ENCODE data around the gene PYGO2. TPM values are rescaled to one million over a fixed set of nuclear protein-coding genes. Genes with fewer than 3 reads are reported as not detected.

PYGO2 gene
- total RNA-seq, 1 experiment from 2014 or later, result 35.9 TPM

- Mint-ChIP-seq H3K4me3 (ENCODE audit: unreplicated experiment) (peak overlapping the region; percentile 73), H3K27me3 (ENCODE audit: insufficient read depth, unreplicated experiment) (no peaks in the 10 kb centered on the region), H3K36me3 (ENCODE audit: insufficient read depth, unreplicated experiment) (peaks cover 76% of the 10 kb centered on the region), H3K4me1 (ENCODE audit: insufficient read depth, unreplicated experiment) (peaks cover 36% of the 10 kb centered on the region), H3K27ac (ENCODE audit: low read depth, unreplicated experiment) (peak overlapping the region; percentile 33), H3K9me3 (ENCODE audit: unreplicated experiment) (no peaks in the 10 kb centered on the region)
- CTCF ChIA-PET, result interaction anchor here (0.6 to 3.0 kb wide), 16 partner anchors 9 to 374 kb away, joined by 3 to 34 read pairs (median 4); partner anchors contain the start of genes ADAM15, SHC1 and ZBTB7B
- intact Hi-C loops (cut with micrococcal nuclease), result loop anchor here (1.0 to 2.0 kb wide), 3 partner anchors 10 to 89 kb away; partner anchors contain the start of gene ADAM15
- DNase-seq (ENCODE audit: unreplicated experiment), result peak; percentile 46
- TF ChIP-seq CTCF (IDR thresholded peaks at IDR 0.05; ENCODE audit: unreplicated experiment), result no peak
- BruUV-seq (replicated peaks), result TSS peak; percentile 67
- POLR2A ChIA-PET, result interaction anchor here (0.7 to 39.6 kb wide), 18 partner anchors 26 to 741 kb away, joined by 3 to 1917 read pairs (median 4); partner anchors contain the start of genes ADAM15, CKS1B, FLAD1 and LENEP
Measured at GRCh38 chr1:154962156-154962749, 671 bp upstream of the PYGO2 start.

- TF ChIP-seq CTCF (IDR thresholded peaks at IDR 0.05; ENCODE audit: unreplicated experiment), result no peak
- Mint-ChIP-seq H3K4me3 (ENCODE audit: unreplicated experiment) (peak overlapping the region; percentile 73), H3K27ac (ENCODE audit: low read depth, unreplicated experiment) (peak overlapping the region; percentile 33), H3K36me3 (ENCODE audit: insufficient read depth, unreplicated experiment) (peaks cover 60% of the 10 kb centered on the region), H3K27me3 (ENCODE audit: insufficient read depth, unreplicated experiment) (no peaks in the 10 kb centered on the region), H3K4me1 (ENCODE audit: insufficient read depth, unreplicated experiment) (peaks cover 47% of the 10 kb centered on the region), H3K9me3 (ENCODE audit: unreplicated experiment) (no peaks in the 10 kb centered on the region)
- intact Hi-C loops (cut with micrococcal nuclease), result no loop called here
- no peak for DNase-seq (ENCODE audit: unreplicated experiment)
- BruUV-seq (replicated peaks), result no TSS peak
- ChIA-PET POLR2A (interaction anchor here (0.7 to 39.6 kb wide), 17 partner anchors 9 to 739 kb away, joined by 3 to 1917 read pairs (median 6); partner anchors contain the start of genes ADAM15, CKS1B, FLAD1 and KRTCAP2), CTCF (interaction anchor here (0.6 to 3.0 kb wide), 19 partner anchors 9 to 148 kb away, joined by 3 to 34 read pairs (median 4); partner anchors contain the start of gene SHC1)
Measured at GRCh38 chr1:154960446-154961136, 991 bp downstream of the PYGO2 start.

- H3K4me1 Mint-ChIP-seq (ENCODE audit: insufficient read depth, unreplicated experiment), result peaks cover 48% of the 10 kb centered on the region
- peak overlapping the region; percentile 73 for H3K4me3 Mint-ChIP-seq (ENCODE audit: unreplicated experiment)
- intact Hi-C loops (cut with micrococcal nuclease), result no loop called here
Measured at GRCh38 chr1:154959426-154959780, 2.2 kb downstream of the PYGO2 start.

More at GRCh38 chr1:154959426-154959780, 2.2 kb downstream of the PYGO2 start:
- no peaks in the 10 kb centered on the region for H3K9me3 Mint-ChIP-seq (ENCODE audit: unreplicated experiment)
- DNase-seq (ENCODE audit: unreplicated experiment), result no peak
- POLR2A ChIA-PET, result interaction anchor here (0.9 to 39.6 kb wide), 3 partner anchors 8 to 29 kb away, joined by 3 to 1917 read pairs (median 114); partner anchors contain the start of genes CKS1B, FLAD1, LENEP and PMVK
- no peaks in the 10 kb centered on the region for H3K27me3 Mint-ChIP-seq (ENCODE audit: insufficient read depth, unreplicated experiment)
- H3K27ac Mint-ChIP-seq (ENCODE audit: low read depth, unreplicated experiment), result peak overlapping the region; percentile 33
- no TSS peak for BruUV-seq (replicated peaks)
- peaks cover 48% of the 10 kb centered on the region for H3K36me3 Mint-ChIP-seq (ENCODE audit: insufficient read depth, unreplicated experiment)
- TF ChIP-seq CTCF (IDR thresholded peaks at IDR 0.05; ENCODE audit: unreplicated experiment), result no peak
- CTCF ChIA-PET, result interaction anchor here (0.6 to 1.6 kb wide), 5 partner anchors 10 to 1345 kb away, joined by 3 to 5 read pairs (median 3); no protein-coding TSS in a partner anchor

Measured in MCF 10A (cell line).